H9 (cell line): ENCODE measurements around the gene ATP6V1B1. TPM values are rescaled to one million over a fixed set of nuclear protein-coding genes. Genes with fewer than 3 reads are reported as not detected.

Source experiments
- DNase-seq: peaks from one replicate; pipeline ENCODE4 v3.0.0-alpha.2; 2017
- H2AFZ ChIP-seq: one replicate; pipeline ENCODE4 v1.6.1; 2013; ENCODE audit warnings: mild to moderate bottlenecking, low read length, control low read depth, moderate library complexity
- H2AK5ac ChIP-seq: 2 replicates; pipeline ENCODE4 v1.6.1; 2013; ENCODE audit warnings: low read length, control low read depth, mixed read lengths; ENCODE audit not compliant: insufficient read length
- H2BK120ac ChIP-seq: one replicate; pipeline ENCODE4 v1.6.1; 2013; ENCODE audit warnings: low read depth, mild to moderate bottlenecking, low read length, control low read depth, inconsistent platforms; ENCODE audit not compliant: poor library complexity, severe bottlenecking
- H2BK12ac ChIP-seq: 2 replicates; pipeline ENCODE4 v1.6.1; 2013; ENCODE audit warnings: low read length, control low read depth, mixed read lengths, low read depth; ENCODE audit not compliant: insufficient read length
- H2BK15ac ChIP-seq: 2 replicates; pipeline ENCODE4 v1.6.1; 2013; ENCODE audit warnings: low read depth, low read length, control low read depth
- H2BK20ac ChIP-seq: one replicate; pipeline ENCODE4 v1.6.1; 2013; ENCODE audit warnings: low read depth, mild to moderate bottlenecking, low read length, control low read depth, inconsistent platforms; ENCODE audit not compliant: poor library complexity, severe bottlenecking
- H2BK5ac ChIP-seq: 2 replicates; pipeline ENCODE4 v1.6.1; 2013; ENCODE audit warnings: low read length, control low read depth, mixed read lengths; ENCODE audit not compliant: insufficient read length
- H3K14ac ChIP-seq: 2 replicates; pipeline ENCODE4 v1.6.1; 2013; ENCODE audit warnings: low read length, control low read depth; ENCODE audit not compliant: insufficient read depth
- H3K18ac ChIP-seq: 2 replicates; pipeline ENCODE4 v1.6.1; 2013; ENCODE audit warnings: low read depth, mild to moderate bottlenecking, mixed read lengths, low read length, control low read depth; ENCODE audit not compliant: insufficient read length
- H3K23ac ChIP-seq: 2 replicates; pipeline ENCODE4 v1.6.1; 2013; ENCODE audit warnings: low read length, control low read depth, mixed read lengths, low read depth; ENCODE audit not compliant: insufficient read length
- H3K23me2 ChIP-seq: 2 replicates; pipeline ENCODE4 v1.6.1; 2013; ENCODE audit warnings: low read depth, mild to moderate bottlenecking, mixed read lengths, low read length, control low read depth; ENCODE audit not compliant: insufficient read length, poor library complexity, severe bottlenecking
- H3K27ac ChIP-seq: 2 replicates; pipeline ENCODE4 v1.5.1; 2013; ENCODE audit warnings: low read length, control low read depth, mixed read lengths, low read depth; ENCODE audit not compliant: insufficient read length
- H3K27me3 ChIP-seq: 2 replicates; pipeline ENCODE4 v1.6.1; 2013; ENCODE audit warnings: low read length, control low read depth, inconsistent platforms; ENCODE audit not compliant: insufficient read depth
- H3K4ac ChIP-seq: 2 replicates; pipeline ENCODE4 v1.6.1; 2013; ENCODE audit warnings: low read depth, mild to moderate bottlenecking, control low read depth, inconsistent platforms, low read length, moderate library complexity
- H3K4me1 ChIP-seq: 2 replicates; pipeline ENCODE4 v1.6.1; 2013; ENCODE audit warnings: low read length, control low read depth, inconsistent platforms; ENCODE audit not compliant: insufficient read depth
- H3K4me2 ChIP-seq: 2 replicates; pipeline ENCODE4 v1.6.1; 2013; ENCODE audit warnings: low read length, control low read depth, mixed read lengths; ENCODE audit not compliant: insufficient read length, insufficient read depth
- H3K56ac ChIP-seq: 2 replicates; pipeline ENCODE4 v1.6.1; 2013; ENCODE audit warnings: low read depth, mild to moderate bottlenecking, mixed read lengths, low read length, control low read depth; ENCODE audit not compliant: insufficient read length
- H3K79me1 ChIP-seq: 2 replicates; pipeline ENCODE4 v1.6.1; 2013; ENCODE audit warnings: low read depth, mild to moderate bottlenecking, moderate library complexity, low read length, control low read depth, inconsistent platforms; ENCODE audit not compliant: insufficient read depth, poor library complexity, severe bottlenecking
- H3K79me2 ChIP-seq: 2 replicates; pipeline ENCODE4 v1.6.1; 2013; ENCODE audit warnings: low read length, control low read depth, inconsistent platforms; ENCODE audit not compliant: insufficient read depth
- H3K9ac ChIP-seq: 2 replicates; pipeline ENCODE4 v1.6.1; 2013; ENCODE audit warnings: low read length, control low read depth, mixed read lengths; ENCODE audit not compliant: insufficient read length; ENCODE audit errors: extremely low read depth
- H3K9me3 ChIP-seq: one replicate; pipeline ENCODE4 v1.6.1; 2013; ENCODE audit warnings: low read depth, low read length, inconsistent platforms; ENCODE audit not compliant: control insufficient read depth
- H3T11ph ChIP-seq: one replicate; pipeline ENCODE4 v1.6.1; 2013; ENCODE audit warnings: mild to moderate bottlenecking, low read length, control low read depth, inconsistent platforms
- H4K20me1 ChIP-seq: one replicate; pipeline ENCODE4 v1.6.1; 2013; ENCODE audit not compliant: control insufficient read depth, insufficient read length, insufficient read depth
- H4K5ac ChIP-seq: 2 replicates; pipeline ENCODE4 v1.6.1; 2013; ENCODE audit warnings: low read depth, mild to moderate bottlenecking, mixed read lengths, low read length, control low read depth; ENCODE audit not compliant: insufficient read length
- H4K8ac ChIP-seq: replicated peaks from 2 replicates; pipeline ENCODE4 v1.6.1; 2013; ENCODE audit warnings: low read length, control low read depth, mixed read lengths, low read depth; ENCODE audit not compliant: insufficient read length
- H4K91ac ChIP-seq: 2 replicates; pipeline ENCODE4 v1.6.1; 2013; ENCODE audit warnings: low read depth, mild to moderate bottlenecking, moderate library complexity, mixed read lengths, low read length, control low read depth; ENCODE audit not compliant: insufficient read length
- H3K27ac Mint-ChIP-seq, 3 experiments: 2 replicates in 2 of 3; 3 replicates in 1 of 3; pipeline ENCODE4 v1.8.0; 2020 to 2021; ENCODE audit warnings: mixed read lengths in 3 of 3, mild to moderate bottlenecking in 1 of 3, moderate library complexity in 1 of 3
- H3K27me3 Mint-ChIP-seq: 2 replicates; pipeline ENCODE4 v1.8.0; 2021; ENCODE audit warnings: low read depth, mild to moderate bottlenecking, moderate library complexity, mixed read lengths
- H3K36me3 Mint-ChIP-seq, 3 experiments: 2 replicates in 2 of 3; 3 replicates in 1 of 3; pipeline ENCODE4 v1.8.0; 2020 to 2021; ENCODE audit warnings: low read depth in 3 of 3, mixed read lengths in 3 of 3; ENCODE audit not compliant: insufficient read depth in 1 of 3
- H3K4me1 Mint-ChIP-seq, 2 experiments: 2 replicates each; pipeline ENCODE4 v1.8.0; 2020; ENCODE audit warnings: mixed read lengths in 2 of 2
- H3K4me3 Mint-ChIP-seq, 2 experiments: 2 replicates in 1 of 2; 3 replicates in 1 of 2; pipeline ENCODE4 v1.8.0; 2020 to 2021; ENCODE audit warnings: mild to moderate bottlenecking in 2 of 2, mixed read lengths in 2 of 2, moderate library complexity in 1 of 2
- H3K9me3 Mint-ChIP-seq, 2 experiments: 2 replicates in 1 of 2; 3 replicates in 1 of 2; pipeline ENCODE4 v1.8.0; 2020; ENCODE audit warnings: mild to moderate bottlenecking in 2 of 2, mixed read lengths in 2 of 2, moderate library complexity in 1 of 2
- CTCF ChIP-seq: fragments of 200-600 bp; sonication (generic); conservative IDR thresholded peaks from 3 replicates; pipeline ENCODE4 v1.8.0; 2021; ENCODE audit warnings: antibody characterized with exemption, mild to moderate bottlenecking
- WGBS: extraction: QIAGEN DNeasy Blood & Tissue Kit; methylation state at CpG from one replicate; pipeline ENCODE4 v1.1.7; 2013; ENCODE audit warnings: missing lambda C conversion rate, low lambda C conversion rate, mixed read lengths; ENCODE audit not compliant: insufficient read length; ENCODE audit errors: extremely low coverage; 5-methylcytosine and 5-hydroxymethylcytosine counted together
- total RNA-seq: library from RNA; stranded (reverse); gene quantifications from 2 replicates; pipeline ENCODE4 v1.2.1, GENCODE V29; 2021

ATP6V1B1 gene
- total RNA-seq, 1 experiment from 2014 or later: not detected

- Histone ChIP-seq H2BK12ac (no peak overlapping the region), H3K4me2 (no peak overlapping the region), H2AK5ac (no peak overlapping the region), H3K4ac (no peak overlapping the region), H4K20me1 (no peaks in the 10 kb centered on the region), H2AFZ (no peak overlapping the region), H2BK20ac (no peak overlapping the region), H3K56ac (no peak overlapping the region), H3K4me1 (0 out of 2 replicates have a peak, but pooled peaks cover 4% of the 10 kb centered on the region), H3K9ac (no peak overlapping the region), H3T11ph (no peak overlapping the region), H2BK15ac (no peak overlapping the region), H3K79me2 (no peaks in the 10 kb centered on the region), H4K5ac (no peak overlapping the region), H3K23ac (no peak overlapping the region), H3K23me2 (peaks cover 3% of the 10 kb centered on the region), H2BK5ac (no peak overlapping the region), H3K27ac (no peak overlapping the region), H3K18ac (no peak overlapping the region), H3K9me3 (no peaks in the 10 kb centered on the region), H3K14ac (no peak overlapping the region), H4K8ac (no peak overlapping the region), H2BK120ac (no peak overlapping the region), H3K27me3 (peaks cover 98% of the 10 kb centered on the region), H3K79me1 (no peaks in the 10 kb centered on the region), H4K91ac (no peak overlapping the region)
- TF ChIP-seq CTCF: no peak
- DNase-seq: no peak
- H3K27me3 Mint-ChIP-seq: peaks cover 100% of the 10 kb centered on the region
- no peak overlapping the region for H3K27ac Mint-ChIP-seq
- H3K4me3 Mint-ChIP-seq: no peak overlapping the region
- WGBS: no CpG with 5 or more reads among the region's 3 CpGs
- H3K9me3 Mint-ChIP-seq: peaks cover 2 to 6% of the 10 kb centered on the region in 2 experiments; a peak in 3 of 5 replicates
- H3K4me1 Mint-ChIP-seq: peaks cover 10 to 42% of the 10 kb centered on the region in 2 experiments
- no peaks in the 10 kb centered on the region; a peak in 1 of 7 replicates for H3K36me3 Mint-ChIP-seq
These were observed 40.5 kb upstream of the ATP6V1B1 start for GRCh38 chr2:70895249-70895648.
